ENCODE data around the gene NT5C2.
"Not testable (repeated sequence)": the region's sequence is repeated elsewhere in the genome, so short reads cannot be mapped to it uniquely, and the experiment has no call there.

NT5C2 gene

DNA sequence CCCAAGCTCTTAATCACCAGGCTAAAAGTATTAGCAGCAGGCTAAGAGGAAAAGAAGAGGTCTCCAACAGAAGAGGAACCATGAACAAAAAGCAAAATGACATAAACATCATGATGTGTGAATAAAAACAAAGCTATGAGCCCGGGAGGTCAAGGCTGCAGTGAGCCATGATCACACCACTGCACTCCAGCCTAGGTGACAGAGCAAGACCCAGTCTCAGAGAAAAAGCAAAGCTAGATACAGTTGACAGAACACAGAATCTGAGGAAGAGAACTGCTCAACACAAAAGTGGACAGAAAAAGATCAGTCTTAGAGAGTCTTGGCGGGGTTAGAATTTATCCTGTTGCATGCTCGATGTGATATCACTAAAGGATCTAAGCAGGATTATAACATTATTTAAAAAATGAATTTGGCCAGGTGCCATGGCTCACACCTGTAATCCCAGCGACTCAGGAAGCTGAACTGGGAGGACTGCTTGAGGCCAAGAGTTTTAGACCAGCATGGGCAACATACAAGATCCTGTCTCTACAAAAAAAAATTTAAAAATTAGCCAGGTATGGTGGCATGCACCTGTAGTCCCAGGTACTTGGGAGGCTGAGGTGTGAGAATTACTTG lies 37.5 kb downstream of the NT5C2 start:
- no peak for DNase-seq

DNA sequence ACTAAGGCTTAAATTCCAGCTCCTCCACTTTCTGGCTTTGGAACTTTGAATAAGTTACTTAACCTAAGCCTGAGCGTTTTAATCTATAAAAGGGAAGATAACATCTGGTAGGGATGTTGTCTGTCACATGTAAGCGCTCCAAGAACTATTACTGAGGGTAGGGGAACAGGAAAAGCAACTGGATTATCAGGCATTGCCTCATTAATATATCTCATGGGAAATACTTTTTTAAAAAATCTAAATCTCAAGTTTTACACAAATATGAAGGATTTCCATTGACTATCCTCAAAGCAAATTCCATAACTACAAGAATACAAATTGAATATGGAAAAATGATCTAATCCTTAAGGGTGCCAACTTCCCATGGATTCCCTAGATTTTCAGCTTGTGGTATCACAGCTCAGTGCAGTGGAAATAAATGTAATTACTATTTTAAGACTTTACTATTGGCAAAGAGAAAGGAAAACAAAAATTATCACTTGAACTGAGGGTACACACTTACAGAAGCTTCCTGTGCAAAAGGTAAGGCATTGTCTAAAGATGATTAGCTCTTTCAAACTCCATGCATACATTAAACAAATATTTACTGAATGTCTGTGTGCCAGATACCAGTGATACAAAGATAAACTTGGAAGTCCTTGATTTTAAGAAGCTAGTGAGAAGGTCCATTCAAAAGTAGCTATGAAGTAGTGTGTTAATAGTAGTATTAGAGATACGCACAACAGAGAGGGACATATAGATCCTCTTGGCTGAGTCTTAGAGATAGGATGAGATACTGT lies 38.4 kb downstream of the NT5C2 start:
- no peak for DNase-seq

DNA sequence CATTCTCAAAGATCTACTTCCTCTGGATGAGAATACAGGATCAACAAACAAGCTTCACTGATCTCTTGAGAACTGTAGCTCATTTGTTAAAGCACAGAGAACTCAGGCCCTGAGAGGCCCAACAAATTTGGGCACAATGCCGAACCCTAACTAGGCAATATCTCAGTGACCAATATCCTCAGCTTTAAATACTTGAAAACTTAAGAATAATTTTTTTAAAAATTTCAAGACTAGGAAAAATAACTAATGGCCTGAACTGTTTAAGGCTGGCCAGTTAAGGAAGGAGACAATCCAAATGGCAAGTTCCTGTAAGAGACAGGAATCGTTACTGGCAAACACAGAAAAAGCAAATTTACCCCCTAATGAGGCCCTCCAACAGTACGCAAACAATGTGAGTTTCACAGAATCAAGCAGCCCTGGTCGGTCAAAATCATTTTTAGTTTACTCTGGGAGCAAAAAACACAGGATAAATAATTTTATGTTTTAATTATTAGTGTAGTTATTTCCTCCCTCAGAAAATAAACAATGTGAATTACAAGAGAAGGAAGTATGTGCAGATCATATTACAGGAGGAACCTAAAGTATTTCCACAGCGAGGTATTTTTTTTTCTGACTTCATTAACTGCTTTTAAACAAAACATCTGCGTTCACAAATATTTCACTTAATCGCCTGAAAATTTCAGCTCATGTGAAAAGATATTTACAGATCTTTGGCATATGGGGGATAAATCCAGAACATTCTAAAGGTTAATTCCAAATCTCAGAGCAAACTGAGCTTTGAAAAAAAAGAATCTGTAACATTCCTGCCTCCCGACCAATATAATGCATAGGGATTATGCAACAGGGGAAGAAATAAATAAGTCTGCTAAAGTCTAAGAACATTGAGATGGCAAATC lies 39.5 kb downstream of the NT5C2 start:
- no peak for DNase-seq

DNA sequence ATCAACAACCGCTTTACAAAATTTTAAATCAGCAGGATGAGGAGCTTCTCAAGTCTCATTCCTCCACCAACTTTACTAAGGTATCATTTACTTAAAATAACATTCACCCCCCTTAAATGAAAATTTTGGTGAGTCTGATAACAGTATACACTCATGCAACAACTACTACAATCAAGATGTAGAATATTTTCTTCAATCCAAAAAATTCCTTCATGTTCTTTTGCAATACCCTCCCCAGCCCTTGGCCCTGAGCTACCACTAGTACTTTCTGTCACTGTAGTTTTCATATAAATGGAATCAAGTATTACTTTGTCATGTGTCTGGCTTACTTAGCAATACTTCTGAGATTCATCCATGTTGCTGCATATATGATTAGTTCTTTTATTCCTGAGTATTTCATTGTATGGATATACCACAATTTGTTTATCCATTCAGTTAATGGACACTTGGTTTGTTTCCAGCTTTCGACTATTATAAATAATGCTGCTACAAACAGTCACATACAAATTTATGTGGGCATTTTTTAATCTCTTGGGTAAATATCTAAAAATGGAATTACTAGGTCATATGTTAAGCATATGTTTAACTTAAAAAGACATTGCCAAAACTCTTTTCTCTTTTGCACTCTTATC lies 43.0 kb downstream of the NT5C2 start:
- DNase-seq = no peak

DNA sequence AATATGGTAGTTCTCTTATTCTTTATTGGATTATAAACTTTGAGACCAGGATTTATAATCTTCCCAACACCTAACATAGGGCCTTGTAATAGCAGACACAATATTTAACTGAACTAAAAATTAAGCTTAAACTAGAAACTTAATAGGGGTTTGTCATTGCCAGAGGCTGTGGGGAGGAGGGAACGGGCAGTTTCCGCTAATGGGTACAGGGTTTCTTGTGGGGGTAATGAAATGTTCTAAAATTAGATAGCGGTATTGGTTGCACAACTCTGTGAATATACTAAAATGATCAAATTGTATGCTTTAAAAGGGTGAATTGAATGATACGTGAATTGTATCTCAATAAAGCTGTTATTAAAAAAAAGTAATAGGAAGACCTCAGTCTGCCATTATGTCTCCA lies 45.4 kb downstream of the NT5C2 start:
- no peak for DNase-seq

DNA sequence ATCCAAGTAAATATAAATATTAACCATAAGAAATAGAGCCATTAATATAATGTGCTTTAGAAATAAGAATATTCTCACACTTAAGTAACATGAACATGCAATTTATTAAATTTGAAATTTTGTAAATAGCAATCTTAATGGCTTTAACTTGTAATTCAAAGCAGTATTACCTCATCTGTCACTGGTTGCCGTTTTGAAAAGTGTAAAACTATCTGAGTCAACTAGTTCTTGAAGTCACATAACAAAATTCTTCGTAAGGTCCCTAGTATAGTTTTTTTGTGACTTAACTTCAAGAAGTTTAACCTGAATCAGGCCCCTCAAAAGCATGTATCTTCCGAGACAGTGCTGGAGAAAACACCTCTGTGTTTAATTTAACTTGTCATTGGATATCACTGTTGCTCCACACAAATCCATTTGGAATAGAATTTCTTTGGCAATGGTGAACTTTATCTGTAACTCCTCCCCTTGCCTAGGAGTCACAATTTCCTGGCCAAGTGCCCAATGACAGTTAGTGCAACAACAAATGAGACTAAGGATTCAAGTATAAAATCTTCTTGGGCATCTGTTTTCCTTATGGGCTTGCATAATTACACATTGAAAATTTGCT lies 47.1 kb downstream of the NT5C2 start:
- DNase-seq = no peak

DNA sequence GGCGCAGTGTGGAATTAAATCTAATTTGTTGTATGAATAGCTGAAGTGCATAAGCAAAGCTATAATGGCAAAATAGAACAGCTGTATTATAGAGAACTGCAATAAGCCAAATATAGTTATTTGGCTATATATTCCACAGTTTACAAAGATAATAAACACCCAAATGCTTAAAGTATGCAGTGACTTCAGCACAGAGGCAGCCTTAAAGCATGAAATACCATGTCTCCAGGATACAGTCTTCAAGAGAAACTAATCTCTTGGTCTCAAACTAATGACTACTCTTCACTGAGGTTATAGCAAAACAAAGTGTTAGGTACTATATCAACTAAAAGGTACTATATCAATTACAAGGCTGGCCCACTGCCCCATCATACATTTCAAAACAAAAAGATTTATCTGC lies 48.0 kb downstream of the NT5C2 start:
- DNase-seq = no peak

DNA sequence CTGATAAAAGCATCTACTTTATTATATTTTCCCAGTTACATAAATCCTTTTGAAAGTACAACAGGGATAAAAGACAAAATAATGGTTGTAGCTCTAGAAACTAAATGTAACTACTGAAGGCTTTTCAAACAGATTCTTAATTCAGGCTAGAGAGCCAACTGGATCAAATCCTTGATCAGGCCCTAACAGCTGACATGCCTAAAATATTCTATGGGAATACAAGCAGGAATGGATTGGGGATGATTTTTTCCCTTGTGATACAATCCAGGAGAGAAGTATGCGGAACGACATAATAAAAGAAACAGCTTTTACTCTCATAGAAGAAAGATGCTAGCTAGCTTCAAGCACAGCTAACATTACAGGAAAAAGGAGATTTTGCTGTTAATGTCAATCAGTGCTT lies 49.0 kb downstream of the NT5C2 start:
- DNase-seq = no peak

DNA sequence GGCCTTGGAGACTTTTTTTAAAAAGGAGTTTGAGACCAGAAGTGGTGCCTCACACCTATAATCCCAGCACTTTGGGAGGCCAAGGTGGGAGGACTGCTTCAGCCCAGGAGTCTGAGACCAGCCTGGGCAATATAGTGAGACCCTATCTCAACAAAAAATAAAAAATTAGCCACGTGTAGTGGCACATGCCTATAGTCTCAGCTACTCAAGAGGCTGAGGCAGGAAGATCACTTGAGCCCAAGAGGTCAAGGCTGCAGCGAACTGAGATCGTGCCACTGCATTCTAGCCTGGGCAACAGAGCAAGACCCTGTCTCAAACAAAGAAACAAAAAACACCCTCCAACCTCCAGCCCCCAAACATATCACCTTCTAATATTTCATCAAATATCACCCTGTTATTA lies 49.4 kb downstream of the NT5C2 start:
- DNase-seq = not testable (repeated sequence)

DNA sequence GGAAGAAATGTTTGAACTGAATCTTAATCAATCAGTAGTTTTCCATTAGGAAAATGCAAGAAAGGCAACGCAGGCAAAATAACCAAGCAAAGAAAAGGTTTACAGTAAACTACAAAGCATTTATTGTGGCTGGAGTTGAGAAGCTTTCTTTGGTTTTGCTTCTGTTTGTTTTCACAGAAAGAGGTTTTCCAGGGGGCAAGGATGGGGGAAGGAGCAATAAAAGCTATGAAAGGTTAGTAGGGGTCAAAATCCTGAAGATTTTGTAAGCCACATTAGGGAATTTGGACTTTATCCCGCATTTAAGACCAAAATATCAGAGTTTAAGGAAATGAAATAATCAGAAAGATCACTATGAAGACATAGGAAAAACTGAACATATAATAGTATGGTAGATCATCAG lies 51.1 kb downstream of the NT5C2 start:
- no peak for DNase-seq

DNA sequence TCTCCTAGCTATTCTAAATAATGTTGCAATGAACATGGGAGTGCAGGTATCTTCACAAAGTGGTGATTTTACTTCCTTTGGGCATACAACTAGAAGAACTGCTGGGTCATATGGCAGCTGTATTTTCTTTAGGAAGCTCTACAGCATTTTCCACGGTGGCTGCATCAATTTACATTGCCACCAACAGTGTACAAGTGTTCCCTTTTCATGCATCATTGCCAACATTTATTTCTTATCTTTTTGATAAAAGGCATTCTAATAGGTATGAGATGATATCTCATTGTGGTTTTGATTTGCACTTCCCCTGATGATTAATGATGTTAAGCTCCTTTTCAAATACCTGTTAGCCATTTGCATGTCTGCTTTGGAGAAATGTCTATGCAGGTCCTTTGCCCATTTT lies 52.6 kb downstream of the NT5C2 start:
- DNase-seq = no peak

DNA sequence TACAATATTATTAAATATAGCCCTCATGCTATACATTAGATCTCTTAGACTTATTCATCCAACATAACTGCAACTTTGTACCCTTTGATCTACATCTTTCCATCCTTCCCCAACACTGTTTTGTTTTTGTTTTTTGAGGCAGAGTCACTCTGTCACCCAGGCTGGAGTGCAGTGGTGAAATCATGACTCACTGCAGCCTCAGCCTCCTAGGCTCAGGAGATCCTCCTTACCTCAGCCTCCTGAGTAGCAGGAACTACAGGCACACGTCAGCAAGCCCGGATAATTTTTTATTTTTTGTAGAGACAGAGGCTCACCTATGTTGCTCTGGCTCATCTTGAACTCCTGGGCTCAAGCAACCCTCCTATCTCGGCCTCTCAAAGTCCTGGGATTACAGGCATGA lies 53.3 kb downstream of the NT5C2 start:
- no peak for DNase-seq

DNA sequence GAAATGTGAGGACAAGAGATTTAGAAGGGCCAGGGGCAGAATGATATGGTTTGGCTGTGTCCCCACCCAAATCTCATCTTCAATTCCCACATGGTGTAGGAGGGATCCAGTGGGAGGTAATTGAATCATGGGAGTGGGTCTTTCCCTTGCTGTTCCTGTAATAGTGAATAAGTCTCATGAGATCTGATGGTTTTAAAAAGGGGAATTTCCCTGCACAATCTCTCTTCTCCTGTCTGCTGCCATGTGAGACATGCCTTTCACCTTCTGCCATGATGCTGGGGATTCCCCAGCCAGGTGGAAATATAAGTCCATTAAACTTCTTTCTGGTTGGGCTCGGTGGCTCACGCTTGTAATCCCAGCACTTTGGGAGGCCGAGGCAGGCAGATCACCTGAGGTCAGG lies 57.9 kb downstream of the NT5C2 start:
- DNase-seq = not testable (repeated sequence)

DNA sequence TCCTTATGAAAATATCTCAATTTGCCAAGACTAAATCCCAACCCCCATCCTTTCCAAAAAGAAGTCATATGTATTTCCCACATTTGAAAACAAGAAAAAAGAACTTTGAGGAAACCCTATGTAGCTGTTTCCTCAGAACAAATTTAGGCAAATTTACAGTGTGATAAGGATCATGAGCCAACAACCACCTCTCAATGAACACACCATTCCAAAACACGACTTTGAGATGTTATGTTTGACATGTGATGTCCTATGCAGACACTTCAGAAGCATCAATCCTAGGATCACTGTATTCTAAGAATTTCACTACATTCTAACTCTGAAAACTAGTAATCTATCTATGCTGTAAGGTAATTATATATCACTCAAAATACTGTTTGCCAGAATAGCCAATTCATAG lies 62.2 kb downstream of the NT5C2 start:
- no peak for DNase-seq

DNA sequence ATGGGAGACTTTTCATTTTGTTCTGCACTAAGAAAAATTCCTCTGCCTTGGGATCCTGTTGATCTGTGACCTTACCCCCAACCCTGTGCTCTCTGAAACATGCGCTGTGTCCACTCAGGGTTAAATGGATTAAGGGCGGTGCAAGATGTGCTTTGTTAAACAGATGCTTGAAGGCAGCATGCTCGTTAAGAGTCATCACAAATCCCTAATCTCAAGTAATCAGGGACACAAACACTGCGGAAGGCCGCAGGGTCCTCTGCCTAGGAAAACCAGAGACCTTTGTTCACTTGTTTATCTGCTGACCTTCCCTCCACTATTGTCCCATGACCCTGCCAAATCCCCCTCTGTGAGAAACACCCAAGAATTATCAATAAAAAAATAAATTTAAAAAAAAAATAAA lies 62.9 kb downstream of the NT5C2 start:
- not testable (repeated sequence) for DNase-seq

DNA sequence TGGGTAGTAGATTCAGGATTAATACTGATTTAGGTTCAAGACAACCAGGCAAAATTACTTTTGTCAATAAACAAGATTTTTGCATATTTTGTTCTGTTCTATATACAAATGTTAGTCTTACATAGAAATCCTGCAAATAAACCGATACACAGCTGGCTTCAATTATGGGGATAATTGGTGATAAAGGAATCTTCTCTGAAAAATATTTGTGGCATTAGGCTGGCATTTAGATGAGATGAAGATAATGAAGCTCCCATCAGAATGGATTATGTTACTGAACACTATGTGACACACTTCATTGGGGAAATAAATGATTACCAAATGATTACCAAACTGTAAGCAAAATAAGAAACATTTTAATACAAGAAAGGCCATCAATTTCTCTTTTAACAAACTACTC lies 65.8 kb downstream of the NT5C2 start:
- no peak for DNase-seq

DNA sequence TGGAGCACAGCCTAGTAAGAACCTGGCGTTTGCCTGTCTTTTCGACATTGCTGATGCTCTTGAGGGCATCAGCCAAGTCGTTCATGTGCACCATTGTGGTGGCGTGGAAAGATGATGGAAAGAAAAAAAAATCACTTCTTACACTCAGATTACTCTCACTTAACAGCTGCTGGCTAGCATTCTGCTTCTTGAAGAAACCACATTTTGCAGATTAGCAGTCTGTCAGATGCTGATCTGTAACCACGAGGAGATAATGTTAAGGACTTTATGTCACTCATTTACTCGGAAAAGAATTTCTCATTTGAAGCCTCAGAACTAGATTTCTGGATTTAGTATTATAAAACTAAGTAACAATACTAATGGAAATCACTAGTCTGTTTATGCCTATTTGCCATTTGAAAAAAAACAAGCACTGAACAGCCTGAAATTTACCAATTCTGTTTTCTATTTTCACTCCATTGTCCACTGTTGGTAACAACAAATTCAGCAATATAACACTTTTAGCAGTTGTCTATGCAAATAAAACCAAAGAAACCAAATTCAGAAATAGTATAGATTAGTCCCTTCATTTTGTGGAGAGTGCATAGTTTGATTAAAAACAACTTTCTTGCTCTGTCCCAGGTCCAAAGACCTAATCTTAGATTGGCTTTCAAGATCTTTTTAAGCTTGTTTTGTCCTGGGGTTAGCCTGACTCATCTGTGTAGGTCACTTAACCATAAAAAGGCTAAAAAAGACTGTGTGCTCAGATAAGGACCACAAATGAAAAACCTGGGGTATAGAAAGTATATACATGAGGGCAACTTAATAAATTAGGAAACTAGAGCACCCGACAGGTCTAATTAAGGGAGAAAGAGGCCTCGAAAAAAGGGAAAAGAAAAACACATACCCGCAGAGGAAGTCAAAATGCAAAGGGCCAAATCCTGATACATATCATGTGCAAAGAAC lies 67.5 kb downstream of the NT5C2 start:
- DNase-seq = no peak

DNA sequence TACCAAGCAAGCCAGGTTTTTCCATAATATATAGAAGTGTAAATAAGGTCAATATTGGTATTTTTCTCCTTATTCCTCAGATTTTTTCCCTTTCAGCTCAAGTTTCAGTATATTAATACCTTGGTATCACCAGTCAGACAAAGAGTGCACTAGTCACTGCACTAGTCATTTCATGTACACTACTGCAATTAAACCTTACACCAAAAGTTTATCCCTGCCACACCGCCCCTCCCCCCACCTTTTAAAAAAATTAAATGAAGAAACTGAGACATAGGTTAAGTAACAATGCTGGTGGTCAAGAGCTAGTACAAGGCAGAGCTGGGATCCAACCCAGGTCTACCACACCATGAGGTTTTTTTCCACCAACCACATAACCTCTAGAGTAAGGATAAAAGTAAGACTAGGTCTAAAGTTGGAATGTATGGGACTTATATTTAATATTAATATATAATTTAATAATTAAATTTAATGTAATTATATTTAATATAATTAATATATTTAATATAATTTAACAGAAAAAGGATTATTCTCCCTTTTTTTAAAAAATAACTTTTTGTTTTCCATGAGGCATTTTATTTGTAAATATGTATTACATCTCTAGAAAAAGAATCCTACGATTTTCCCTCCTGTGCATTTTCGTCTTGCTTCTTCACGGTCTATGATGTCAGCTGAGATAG lies 68.5 kb downstream of the NT5C2 start:
- no peak for DNase-seq

DNA sequence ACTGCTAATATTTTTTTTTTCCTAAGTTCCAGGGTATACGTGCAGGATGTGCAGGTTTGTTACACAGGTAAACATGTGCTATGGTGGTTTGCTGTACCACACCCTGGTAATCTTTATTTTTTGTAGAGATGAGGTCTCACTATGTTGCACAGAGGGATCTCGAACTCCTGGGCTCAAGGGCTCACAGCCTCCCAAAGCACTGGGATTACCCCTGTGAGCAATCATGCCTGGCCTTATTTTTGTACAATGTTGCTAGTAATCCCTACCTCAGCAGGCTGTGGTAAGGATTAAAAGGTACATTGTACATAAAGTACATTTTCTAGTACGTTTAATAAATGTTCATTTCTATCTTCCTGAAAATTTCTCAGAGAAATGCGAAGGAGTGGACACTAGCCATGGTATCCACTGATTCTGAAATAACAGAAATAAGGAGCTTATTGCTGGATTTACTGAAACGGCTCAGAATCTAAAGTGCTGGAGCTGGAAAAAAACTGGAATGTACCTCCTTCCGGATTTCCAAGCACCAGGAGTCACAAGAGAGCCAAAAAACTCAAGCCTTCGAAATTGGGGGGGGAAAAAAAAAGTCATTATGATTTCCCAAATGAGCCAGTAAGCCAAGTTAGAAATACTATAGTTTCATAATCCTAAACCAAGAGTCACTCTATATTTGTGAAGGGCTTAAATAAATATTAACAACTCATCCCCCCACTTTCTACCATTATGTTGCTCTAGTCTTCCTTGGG lies 69.6 kb downstream of the NT5C2 start:
- DNase-seq = no peak

DNA sequence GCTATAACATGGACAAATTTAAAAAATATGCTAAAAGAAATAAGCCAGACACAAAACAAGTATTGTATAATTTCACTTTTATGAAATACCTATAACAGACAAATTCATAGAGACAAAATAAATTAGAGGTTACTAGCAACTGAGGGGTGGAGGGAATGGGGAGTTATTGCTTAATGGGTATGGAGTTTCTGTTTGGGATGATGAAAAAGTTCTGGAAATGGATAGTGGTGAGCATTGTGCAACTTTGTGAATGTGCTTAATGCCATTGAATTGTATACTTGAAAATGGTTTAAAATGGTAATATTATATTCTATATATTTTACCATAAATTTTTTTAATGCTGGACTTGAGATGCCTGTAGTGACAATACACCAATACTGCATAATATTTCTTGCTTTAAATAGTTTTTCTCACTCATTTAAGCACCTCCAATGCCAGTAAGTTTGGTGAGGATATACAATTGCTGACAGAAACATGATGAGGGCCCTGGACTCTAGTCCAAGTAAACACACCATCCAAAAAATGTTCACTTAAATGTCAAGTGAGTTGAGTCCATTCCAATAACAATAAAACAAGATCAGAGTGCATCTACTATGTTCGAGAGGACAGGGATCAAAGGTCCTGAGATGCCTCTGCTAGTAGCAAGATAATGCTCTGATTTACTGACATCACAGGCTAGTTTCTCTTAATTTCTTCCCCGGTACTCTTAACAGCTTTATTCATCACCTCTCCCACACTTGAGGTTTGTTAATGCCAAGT lies 71.9 kb downstream of the NT5C2 start:
- DNase-seq = no peak

Measured in COR-L47 (cell line).